Amniotic epithelial cell (primary cell): ENCODE data around the gene SLF1.

Experiments
- DNase-seq: peaks from one replicate; pipeline ENCODE4 v3.0.0-alpha.2; 2010; ENCODE audit warnings: low read depth

The SLF1 gene

DNA sequence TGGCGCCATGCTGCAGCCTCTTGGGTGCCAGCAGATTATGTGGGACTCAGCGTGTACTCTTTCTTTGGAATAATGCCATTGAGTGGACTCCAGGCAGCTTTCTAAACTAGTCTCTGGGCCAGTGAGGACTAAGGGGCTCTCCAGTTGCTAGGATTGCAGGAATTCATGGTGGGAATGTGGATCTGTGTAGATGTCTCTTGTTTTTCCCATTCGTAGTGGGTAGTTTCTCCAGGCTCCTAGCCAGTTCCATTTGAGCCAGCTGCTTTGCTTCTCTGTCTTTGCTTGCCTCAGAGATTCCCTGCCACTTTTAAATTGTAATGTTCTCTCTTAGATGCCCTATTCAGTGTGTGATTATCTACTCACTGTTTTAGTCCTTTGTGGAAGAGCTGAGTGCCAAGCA, 42.6 kb downstream of the SLF1 start:
- no peak for DNase-seq

DNA sequence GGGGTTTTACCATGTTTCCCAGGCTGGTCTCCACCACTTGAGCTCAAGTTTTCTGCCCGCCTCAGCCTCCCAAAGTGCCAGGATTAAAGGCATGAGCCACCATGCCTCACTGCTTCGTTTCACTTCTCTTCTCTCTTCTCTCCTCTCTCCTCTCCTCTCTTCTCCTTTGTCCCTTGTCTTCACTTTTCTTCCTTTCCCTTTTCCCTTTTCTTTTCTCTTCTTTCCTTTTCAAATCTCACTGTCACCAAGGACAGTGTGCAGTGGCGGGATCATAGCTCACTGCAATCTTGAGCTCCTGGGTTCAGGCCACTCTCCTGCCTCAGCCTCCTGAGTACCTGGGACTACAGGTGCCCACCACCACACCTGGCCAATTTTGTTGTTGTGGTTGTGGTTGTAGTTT, 49.5 kb downstream of the SLF1 start:
- DNase-seq = no peak

DNA sequence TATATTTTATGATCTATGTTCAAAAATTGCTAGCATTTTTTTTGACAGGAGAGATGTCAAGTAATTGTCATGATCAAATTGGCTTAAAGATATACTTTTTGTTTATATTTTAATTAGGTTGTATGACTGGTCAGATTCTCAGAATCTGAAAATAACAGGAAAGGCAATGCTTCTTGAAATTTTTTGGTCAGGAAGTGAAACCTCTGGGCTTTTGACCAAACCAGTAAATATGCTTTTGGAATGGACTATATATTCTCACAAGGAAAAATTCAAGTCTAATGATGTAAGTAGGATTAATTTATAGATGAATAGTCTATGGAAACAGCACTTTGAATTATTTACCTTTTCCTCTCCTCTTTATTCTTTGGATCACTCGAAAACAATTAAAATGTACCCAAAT, 52.3 kb downstream of the SLF1 start:
- no peak for DNase-seq

DNA sequence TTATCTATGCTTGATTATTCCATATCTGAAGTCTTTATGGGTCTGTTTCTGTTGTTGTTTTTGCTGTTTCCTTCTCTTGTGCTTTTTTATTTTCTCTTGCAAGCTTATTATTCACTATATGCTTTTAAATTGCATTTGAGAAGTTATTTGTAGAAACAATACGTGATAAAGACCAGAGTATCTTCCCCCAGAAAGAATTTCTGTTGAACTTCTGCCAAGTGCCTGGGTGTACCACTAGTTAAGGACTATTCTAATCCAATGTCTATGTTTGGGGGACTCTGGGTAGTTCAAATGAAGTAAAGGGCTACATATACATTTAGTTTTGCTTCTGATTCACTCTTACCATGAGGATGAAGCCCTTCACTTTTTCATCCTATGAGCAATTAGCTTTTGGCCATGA, 54.3 kb downstream of the SLF1 start:
- peak; percentile 23 for DNase-seq

DNA sequence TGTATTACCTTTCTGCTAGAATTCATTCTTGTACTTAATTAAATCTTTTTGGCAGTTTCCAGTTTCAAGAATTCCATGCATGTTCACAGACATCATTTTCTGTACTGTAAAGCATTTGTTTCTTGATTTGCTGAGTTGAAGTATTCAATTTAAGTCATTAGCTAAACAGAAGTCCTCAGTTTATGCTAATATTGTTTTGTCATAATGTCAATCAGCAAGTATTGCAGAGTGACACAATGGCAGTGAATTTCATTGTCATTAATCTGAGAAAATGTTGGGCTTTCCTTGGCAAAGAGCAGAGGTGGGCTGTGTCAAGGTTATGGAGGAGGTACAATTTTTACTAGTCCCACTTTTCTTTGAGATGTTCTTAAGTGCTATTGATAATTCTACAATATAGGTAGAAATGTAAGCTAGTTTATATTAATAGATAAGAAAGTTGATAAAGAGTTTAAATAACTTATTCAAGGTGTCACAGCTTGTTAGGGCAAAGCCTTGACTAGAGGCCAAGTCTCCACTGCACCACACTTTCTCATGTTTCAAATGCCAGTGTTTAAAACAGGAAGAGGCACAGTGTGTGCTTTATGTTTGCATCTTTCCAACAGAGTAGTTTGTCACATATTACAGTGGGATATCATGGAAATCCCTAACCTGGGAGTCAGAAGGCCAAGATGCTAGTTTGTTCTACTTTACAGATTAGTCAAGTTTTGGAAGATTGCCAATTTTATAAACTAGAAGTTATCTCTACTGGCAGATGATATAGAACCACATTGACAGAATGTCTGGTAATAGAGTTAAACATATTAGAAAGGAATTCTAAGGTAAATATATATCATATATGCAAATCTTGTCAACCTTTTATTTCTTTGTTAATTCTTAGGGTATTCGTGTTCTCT, 56.3 kb downstream of the SLF1 start:
- DNase-seq = peak; percentile 26

DNA sequence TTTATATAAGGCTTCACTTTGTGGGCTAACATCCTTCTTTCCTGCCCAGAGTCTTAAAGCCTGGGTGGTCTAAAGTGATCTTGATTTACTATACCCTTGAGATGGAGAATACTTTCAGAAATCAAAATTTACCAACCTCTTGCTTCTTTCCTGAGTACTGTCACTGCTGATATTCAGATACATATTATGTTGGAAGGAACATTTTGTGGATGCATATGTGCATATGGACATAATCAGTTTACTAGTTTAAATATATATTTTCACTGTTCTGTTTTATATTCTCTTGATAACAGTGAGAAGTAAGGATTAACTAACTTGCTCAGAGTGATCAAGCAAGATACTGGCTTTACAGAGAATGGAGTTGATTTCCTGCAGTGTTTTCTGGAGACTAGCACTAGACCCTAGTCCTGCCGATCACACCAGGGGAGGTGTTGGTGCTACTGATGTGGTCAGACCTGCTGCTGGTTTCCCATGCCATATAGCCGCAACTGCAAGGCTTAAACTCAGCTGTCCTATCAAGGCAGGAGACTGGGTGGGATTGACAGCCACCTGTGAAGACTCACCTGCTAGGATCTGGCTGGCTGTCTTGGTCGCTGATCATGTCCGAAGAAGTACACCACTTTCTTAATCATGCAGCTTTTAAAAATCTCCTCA, 57.6 kb downstream of the SLF1 start:
- no peak for DNase-seq

DNA sequence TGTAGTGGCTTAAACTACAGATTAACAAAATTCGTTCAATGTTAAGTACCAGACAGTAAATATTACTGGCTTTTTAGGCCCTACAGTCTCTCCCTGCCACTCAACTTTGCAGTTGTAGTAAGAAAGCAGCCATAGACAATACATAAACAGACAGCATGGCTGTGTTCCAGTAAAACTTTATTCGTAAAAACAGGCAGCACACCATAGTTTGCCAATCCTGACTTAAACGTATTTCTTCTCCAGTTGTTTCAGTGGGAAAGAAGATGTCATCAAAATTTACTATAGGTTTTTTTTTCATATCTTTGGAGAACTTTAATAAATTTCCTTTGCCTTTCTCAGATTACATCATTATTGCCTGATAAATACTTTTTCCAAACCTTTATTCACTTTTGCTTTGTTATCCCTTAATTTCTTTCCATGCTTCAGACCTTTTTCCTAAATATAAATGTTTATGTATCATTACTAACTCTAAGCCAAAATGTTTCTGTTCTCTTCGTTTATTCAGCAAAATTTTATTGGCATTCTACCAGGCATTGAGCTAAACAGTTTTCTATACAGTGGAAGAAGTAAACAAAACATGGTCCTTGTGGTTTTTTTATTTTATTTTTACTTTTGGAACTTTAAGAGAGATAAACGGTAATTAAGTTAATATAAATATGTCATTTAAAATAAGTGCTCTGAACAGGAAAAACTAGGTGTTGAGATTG, 64.5 kb downstream of the SLF1 start:
- DNase-seq = no peak

DNA sequence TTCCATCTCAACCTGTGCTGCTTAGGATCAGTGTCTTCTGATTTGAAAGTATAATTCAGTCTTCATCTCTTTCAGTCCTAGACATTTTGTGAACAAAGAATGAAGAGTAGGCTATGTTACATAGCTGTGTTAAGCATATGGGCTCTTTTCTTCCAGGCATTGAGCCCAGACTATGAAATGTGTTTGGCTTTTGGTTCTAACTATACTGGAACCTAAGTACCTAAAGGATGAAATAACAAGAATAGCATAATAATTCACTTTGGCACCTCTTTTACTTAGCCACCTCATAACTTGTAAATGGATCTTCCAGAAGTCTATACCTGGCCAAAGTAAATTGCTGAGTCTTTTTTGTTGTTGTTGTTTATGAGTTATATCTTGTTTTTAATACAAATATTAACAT, 71.4 kb downstream of the SLF1 start:
- no peak for DNase-seq

DNA sequence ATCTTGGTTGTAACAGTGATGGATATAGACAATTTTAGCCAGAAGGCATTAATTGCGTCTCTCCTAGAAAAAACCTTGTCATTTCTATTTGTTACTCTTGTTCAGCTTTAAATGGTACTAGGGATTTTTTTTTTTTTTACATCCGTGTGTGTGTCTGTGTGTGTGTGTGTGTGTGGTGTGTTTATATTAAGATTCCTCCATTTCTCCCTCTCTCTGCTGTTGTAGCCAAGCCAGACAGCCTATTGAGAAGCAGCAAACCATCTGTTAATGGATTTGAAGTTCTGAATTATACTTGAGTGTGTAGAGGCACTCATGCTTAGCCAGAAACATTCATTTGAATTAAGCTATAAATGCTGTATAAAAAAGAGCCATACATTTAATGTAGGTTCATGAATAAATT, 72.3 kb downstream of the SLF1 start:
- no peak for DNase-seq

DNA sequence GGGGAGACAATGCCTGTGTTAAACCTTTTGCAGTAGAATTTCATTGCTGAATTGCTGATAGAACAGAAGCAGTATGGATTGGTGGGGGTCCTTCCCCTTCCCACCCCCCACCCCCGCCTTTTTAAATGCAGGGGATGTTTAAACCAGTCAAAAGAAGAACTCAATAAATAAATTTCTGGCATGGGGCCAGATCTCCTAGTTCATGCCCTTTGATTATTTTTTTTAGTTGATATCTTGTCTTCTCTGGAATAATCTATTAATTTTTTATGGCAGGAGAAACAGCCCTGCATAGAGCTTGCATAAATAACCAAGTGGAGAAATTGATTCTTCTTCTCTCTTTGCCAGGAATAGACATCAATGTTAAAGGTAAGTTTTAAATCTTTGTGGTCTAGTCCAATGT, 72.8 kb downstream of the SLF1 start:
- no peak for DNase-seq

DNA sequence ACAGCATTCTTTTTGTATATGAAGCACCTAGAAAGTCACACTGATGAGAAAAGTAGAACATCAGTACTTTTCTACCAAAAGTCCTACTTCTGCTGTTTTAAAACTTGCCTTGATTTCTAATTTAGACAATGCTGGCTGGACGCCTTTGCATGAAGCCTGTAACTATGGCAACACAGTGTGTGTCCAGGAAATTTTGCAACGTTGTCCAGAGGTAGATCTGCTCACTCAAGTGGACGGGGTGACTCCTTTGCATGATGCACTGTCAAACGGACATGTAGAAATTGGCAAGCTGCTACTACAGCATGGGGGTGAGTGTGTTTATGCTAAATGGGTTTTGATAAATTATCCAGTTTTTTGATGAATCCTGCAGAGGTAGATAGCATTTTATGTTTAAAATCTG, 73.5 kb downstream of the SLF1 start:
- DNase-seq = peak; percentile 90

DNA sequence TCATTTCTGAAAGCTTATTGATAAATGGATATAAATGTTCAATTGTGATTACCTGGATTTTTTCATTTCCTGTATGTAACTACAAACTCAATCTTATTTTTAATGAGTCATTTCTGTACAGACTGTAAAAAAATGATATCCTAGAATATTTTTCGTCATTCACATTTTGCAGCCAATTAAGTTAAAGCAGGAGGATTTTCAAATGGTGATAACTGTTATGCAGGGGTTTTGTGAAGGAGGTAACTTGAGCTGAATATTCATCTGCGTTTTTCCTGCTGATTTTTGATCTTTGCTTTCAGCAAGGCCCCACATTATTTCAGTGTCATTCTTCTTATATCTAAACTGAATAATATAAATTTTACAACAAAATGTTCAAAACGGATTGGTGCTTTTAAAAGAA, 74.1 kb downstream of the SLF1 start:
- DNase-seq = no peak

DNA sequence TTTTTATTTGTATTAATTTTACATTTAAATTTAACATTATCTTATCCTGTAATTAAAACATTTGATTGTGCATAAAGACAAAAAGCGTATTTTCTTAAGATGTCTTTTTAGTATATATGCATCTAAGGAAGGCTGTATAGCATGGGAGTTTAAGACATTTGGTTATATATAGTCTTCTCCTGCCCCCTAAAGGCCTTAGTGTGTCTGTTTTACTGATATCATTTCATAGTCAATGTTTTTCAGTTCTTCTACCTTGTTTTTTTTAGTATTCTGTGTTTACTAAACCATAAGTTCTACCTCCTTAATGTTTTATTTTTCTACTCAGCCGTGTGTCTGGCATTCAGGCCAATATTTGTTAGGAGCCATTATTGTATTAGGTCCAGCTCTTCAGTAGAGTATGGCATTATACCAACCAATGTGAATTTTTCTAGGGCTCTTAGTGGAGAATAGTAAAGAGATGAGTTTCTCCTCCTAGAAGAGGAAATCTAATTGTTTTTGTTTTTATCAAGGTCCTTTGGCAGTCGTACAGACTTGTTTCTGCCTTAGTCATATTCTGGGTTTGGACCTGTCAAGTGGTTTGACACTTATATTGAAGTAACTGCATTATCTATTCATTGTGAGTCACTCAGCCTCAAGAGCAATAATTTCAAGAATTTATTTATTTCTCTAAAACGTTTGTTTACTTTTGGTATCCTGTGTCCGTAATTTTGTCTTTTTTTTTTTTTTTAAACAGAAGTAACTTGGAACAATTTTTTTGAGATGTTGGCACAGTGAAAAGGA, 74.8 kb downstream of the SLF1 start:
- DNase-seq = peak; percentile 95

DNA sequence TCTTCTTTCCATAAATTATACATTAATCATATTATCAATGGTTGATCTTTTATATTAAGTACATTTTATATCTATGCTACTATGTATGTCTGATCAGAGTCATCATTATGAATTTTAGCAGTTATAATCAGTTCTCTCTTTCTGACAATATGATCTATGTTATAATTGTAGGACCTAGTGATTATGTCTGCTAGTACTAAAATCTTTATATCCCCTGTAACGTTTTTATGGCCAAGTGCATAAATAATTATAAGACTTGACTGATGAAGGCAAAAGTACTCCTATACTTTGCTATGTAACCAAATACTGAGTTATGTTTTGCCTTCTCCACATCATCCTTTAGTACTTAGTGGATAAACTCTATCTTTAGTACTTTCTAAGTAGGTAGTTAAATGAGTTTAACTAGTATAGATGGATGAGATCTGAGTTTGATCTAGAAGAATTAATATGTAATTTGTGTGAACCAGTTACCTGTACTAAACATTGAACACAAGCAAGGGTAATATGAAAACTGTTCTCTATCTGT, 75.4 kb downstream of the SLF1 start:
- no peak for DNase-seq

DNA sequence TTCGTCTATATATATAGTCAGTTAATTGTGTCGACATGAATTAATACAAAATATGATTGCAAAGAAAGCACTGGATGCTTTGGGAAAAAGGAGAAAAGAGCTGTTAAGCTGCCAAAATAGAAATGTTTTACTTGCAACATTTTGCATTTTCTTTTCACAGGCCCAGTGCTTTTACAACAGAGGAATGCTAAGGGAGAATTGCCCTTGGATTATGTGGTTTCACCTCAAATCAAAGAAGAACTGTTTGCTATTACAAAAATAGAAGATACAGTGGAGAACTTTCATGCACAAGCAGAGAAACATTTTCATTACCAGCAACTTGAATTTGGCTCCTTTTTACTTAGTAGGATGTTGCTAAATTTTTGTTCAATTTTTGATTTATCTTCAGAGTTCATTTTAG, 76.2 kb downstream of the SLF1 start:
- DNase-seq = peak; percentile 59

DNA sequence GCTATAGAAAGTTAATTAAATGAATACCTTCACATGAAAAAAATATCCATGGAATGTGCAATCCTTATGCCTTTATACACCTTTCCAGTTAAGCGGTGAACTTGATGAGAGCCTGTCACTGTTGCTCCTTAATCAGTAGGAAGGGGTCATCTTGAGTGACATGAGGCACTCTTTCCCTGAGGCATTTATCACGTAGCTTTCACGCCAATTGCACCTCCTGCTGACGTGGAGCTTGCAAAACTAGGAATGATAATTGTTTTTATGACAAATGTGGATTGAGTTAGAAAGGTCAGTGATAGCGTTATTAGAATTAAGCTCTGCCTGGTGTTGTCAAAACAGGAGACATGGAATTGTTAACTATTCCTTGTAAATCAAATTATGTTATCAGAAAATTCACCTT, 79.7 kb downstream of the SLF1 start:
- no peak for DNase-seq

DNA sequence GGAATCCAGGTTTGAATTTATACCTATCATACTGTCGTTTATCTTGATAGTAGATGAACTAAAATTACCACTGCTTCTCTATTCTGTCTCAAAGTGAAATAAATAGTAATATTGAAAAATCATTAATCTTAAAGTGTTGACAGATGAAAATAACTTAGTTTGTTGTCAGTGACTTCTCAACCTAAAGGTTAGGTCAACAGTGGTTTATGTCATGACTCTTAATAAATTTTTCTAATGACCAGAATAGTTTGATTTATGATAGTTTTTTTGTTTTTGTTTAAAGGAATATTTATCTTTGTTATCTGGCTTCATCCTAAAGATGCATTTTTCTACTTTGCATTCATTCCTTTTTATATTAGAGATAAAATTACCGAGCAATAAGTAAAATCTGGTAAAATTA, 81.1 kb downstream of the SLF1 start:
- DNase-seq = no peak

DNA sequence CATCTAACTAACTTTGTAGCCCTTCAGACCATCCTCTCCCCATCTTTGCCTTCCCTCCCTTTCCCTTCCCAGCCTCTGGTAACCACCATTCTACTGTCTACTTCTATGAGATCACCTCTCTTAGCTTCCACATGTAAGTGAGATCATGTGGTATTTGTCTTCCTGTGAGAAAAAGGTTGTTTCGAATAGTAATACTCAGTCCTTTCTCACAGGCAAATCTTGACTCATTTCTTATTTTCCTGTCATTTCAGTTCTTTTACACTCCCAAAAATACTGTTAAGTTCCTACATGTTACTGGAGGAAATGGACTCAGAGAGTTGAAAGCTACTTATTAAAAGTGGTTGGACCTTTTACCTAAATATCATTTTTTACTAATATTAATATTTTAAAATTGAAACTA, 82.1 kb downstream of the SLF1 start:
- DNase-seq = no peak

DNA sequence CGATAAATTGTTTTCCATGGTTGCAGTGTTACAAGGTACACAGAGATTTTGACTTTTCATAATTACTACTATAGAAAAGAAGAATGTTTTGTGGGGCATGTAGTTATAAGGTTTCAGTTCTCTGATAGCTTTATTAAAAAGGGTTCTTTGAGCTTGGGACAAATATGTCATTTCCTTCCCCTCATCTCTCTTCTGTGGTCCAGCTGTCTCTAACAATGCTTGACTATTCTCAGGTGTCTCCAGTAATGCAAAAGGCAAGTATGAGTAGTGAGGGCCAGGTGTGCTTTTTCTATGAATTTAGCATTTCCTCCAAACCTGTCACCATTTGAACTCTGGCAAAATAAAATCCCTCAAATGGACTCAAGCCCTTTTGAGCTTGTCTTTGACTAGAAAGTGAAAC, 84.3 kb downstream of the SLF1 start:
- no peak for DNase-seq

DNA sequence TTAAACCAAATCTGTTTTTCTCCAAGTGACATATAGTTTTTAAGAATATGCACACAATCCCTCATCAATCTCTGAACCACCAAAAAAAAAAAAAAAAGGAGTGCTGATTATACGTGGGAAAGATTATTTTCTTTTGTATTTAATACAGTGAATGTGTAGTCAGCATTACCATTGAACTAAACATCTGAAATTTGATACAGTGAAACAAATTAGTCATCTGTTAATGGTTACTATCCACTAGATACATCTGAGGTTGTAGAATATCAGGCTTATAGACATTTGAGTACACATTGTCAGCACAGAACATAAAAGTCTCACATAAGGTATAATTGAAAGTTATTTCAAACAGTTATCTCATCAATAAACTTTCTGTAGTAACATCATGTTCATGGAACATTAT, 87.0 kb downstream of the SLF1 start:
- DNase-seq = no peak

DNA sequence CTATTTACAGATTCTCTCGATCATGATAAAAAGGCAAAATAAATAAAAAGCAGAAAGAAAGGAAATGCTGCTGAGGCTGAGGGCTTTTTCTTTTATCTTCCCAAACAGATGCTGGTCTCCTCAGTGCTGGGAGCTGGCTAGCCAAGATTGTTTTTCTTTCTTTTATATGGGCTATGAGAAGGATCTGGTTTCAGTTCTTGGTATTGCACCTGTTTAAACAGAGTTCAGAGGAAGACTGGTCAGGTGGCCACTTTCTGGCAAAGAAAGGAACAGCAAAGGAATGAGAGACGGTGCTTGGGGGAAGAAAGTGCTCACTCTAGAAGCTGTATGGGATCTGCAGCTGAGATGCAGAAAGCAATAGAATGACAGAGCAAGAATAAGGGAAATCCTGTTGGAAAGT, 88.9 kb downstream of the SLF1 start:
- no peak for DNase-seq

DNA sequence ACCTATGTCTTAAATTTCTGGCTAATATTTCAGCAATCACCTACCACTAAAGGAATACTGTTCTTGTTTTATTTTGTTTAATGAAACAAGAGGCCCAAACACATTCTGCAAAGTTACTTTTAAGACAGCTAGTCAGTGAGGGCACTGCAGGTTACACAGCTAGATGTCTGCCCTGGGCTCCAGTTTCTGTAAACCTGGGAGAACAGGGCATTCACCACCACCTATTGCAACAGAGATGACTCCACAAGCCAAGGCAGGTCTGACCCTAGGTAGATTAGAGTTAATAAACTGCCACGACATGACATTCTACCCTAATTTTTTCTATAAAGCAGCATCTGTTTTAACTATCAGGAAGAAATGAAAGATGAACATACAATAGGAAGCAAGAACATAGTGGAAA, 90.8 kb downstream of the SLF1 start:
- no peak for DNase-seq
